MCF 10A (cell line): ENCODE measurements around the gene MAD1L1. TPM values are rescaled to one million over a fixed set of nuclear protein-coding genes. Genes with fewer than 3 reads are reported as not detected.

ENCODE experiments used
- BruUV-seq: library from RNA; stranded (reverse); fragments of 400-500 nt; replicated peaks from 2 replicates; lab custom pipeline; 2021; lab: Mats Ljungman, UMichigan
- CTCF ChIA-PET: fragments of 300-600 bp; sonication (Branson Sonifier 250); formaldehyde crosslinking; extraction: SDS; loops from one replicate; lab custom pipeline; 2021; ENCODE audit warnings: antibody characterized with exemption, inconsistent platforms; lab: Yijun Ruan, JAX
- POLR2A ChIA-PET: fragments of 300-600, 350-650 bp; sonication (Branson Sonifier 250); formaldehyde crosslinking; extraction: SDS; loops from one replicate; lab custom pipeline; 2020; ENCODE audit warnings: antibody characterized with exemption, inconsistent platforms; lab: Yijun Ruan, JAX
- DNase-seq: peaks from one replicate; pipeline ENCODE4 v3.0.0-alpha.2; 2018; ENCODE audit not compliant: unreplicated experiment
- H3K27ac Mint-ChIP-seq: one replicate; pipeline ENCODE4 v1.8.0; 2022; ENCODE audit warnings: mild to moderate bottlenecking, low read depth, mixed read lengths; ENCODE audit not compliant: unreplicated experiment
- H3K27me3 Mint-ChIP-seq: one replicate; pipeline ENCODE4 v1.8.0; 2022; ENCODE audit warnings: mixed read lengths; ENCODE audit not compliant: insufficient read depth, unreplicated experiment
- H3K36me3 Mint-ChIP-seq: one replicate; pipeline ENCODE4 v1.8.0; 2022; ENCODE audit warnings: mild to moderate bottlenecking, moderate library complexity, mixed read lengths; ENCODE audit not compliant: insufficient read depth, unreplicated experiment
- H3K4me1 Mint-ChIP-seq: one replicate; pipeline ENCODE4 v1.8.0; 2022; ENCODE audit warnings: mixed read lengths; ENCODE audit not compliant: insufficient read depth, unreplicated experiment
- H3K4me3 Mint-ChIP-seq: one replicate; pipeline ENCODE4 v1.8.0; 2022; ENCODE audit warnings: mild to moderate bottlenecking, moderate library complexity, mixed read lengths; ENCODE audit not compliant: unreplicated experiment
- H3K9me3 Mint-ChIP-seq: one replicate; pipeline ENCODE4 v1.8.0; 2022; ENCODE audit warnings: mixed read lengths; ENCODE audit not compliant: unreplicated experiment
- intact Hi-C: fragments of 100-400 bp; cut with micrococcal nuclease; formaldehyde crosslinking; loops from 2 replicates; pipeline ENCODE4 v1.14.1; 2022
- total RNA-seq: library from RNA; stranded (reverse); gene quantifications from 2 replicates; pipeline ENCODE4 v1.2.3, GENCODE V29; 2022
- TF ChIP-seq, protein P1 (sequence below): fragments of 200-600 bp; IDR thresholded peaks from one replicate; pipeline ENCODE4 v1.8.0; 2022; ENCODE audit warnings: antibody characterized with exemption, mild to moderate bottlenecking; ENCODE audit not compliant: unreplicated experiment

The MAD1L1 gene
- total RNA-seq, 1 experiment from 2014 or later = 25.2 TPM

DNA sequence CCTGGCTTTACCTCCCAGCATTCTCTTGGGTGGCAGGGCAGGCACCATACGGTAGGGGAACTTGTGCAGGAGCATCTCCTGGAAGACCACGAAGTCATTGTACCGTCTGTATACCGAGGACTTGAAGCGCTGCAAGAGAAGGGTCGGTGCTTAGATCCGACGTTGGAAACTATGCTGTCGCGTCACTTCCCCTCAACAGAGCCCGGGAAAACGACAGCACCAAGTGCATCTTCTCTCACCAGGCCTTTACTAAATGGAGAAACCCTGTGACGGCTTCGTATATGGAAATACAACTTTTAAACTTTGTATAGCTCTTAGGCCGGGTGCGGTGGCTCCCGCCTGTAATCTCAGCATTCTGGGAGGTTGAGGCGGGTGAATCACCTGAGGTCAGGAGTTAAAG, 42.4 kb upstream of the MAD1L1 start:
- BruUV-seq = no TSS peak
- Mint-ChIP-seq H3K36me3 (peaks cover 20% of the 10 kb centered on the region), H3K4me1 (no peaks in the 10 kb centered on the region), H3K27me3 (no peaks in the 10 kb centered on the region), H3K4me3 (no peak overlapping the region), H3K9me3 (no peaks in the 10 kb centered on the region), H3K27ac (no peak overlapping the region)
- DNase-seq = no peak
- intact Hi-C loops = no loop called here
- TF ChIP-seq, protein P1, sequence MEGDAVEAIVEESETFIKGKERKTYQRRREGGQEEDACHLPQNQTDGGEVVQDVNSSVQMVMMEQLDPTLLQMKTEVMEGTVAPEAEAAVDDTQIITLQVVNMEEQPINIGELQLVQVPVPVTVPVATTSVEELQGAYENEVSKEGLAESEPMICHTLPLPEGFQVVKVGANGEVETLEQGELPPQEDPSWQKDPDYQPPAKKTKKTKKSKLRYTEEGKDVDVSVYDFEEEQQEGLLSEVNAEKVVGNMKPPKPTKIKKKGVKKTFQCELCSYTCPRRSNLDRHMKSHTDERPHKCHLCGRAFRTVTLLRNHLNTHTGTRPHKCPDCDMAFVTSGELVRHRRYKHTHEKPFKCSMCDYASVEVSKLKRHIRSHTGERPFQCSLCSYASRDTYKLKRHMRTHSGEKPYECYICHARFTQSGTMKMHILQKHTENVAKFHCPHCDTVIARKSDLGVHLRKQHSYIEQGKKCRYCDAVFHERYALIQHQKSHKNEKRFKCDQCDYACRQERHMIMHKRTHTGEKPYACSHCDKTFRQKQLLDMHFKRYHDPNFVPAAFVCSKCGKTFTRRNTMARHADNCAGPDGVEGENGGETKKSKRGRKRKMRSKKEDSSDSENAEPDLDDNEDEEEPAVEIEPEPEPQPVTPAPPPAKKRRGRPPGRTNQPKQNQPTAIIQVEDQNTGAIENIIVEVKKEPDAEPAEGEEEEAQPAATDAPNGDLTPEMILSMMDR = no peak
- ChIA-PET POLR2A (no interaction called here), CTCF (no interaction called here)

DNA sequence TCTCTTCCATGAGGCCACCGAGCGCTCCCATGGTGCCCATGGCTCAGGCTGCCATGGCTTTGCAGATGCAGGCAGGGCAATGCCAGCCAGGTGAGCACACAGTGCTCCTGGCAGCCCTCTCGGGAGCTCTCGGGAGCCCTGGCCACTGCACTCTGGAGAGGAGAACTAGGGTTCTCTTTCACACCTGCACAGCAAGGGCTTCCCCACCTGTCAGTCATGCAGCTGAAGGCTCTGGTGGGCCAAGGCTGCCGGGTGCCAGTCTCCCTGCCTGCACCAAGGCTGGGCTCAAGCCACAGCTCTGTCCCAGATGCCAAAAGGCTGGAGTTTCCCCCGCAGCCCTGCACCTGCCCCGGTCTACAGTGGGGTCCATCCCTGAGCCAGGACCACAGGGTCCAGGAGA, 41.9 kb upstream of the MAD1L1 start:
- H3K27me3 Mint-ChIP-seq = no peaks in the 10 kb centered on the region
- H3K27ac Mint-ChIP-seq = no peak overlapping the region
- H3K4me3 Mint-ChIP-seq = no peak overlapping the region
- ChIA-PET CTCF (interaction anchor here (0.6 kb wide), 1 partner anchor 27 kb away, joined by 3 read pairs; no protein-coding TSS in a partner anchor), POLR2A (interaction anchor here (1.0 kb wide), 1 partner anchor 9 kb away, joined by 3 read pairs; no protein-coding TSS in a partner anchor)
- intact Hi-C loops = no loop called here
- H3K9me3 Mint-ChIP-seq = no peaks in the 10 kb centered on the region
- BruUV-seq = no TSS peak
- H3K36me3 Mint-ChIP-seq = peaks cover 21% of the 10 kb centered on the region
- TF ChIP-seq, protein P1 = no peak
- DNase-seq = no peak
- no peaks in the 10 kb centered on the region for H3K4me1 Mint-ChIP-seq

DNA sequence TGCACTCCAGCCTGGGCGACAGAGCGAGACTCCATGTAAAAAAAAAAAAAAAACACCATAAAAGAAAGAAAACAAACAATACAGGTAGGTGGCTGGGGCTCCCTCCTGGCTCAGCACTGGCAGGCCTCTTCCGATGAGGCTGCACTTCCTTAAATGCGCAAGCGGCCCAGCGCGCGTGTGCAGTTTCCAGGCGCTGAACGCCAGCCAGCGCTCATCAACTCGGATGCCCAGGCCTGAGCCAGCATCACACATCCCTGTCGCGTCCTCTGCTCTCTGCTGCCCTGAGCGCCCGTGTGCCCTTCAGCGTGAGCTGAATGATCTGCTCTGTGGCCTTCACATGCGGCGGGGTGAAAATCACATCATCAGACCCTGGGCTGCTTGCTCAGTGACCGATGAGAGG, 41.1 kb upstream of the MAD1L1 start:
- no TSS peak for BruUV-seq
- Mint-ChIP-seq H3K4me3 (no peak overlapping the region), H3K9me3 (no peaks in the 10 kb centered on the region), H3K27me3 (no peaks in the 10 kb centered on the region), H3K36me3 (peaks cover 27% of the 10 kb centered on the region), H3K27ac (no peak overlapping the region), H3K4me1 (no peaks in the 10 kb centered on the region)
- TF ChIP-seq, protein P1 = no peak
- CTCF ChIA-PET = interaction anchor here (0.6 kb wide), 1 partner anchor 26 kb away, joined by 3 read pairs; no protein-coding TSS in a partner anchor
- POLR2A ChIA-PET = interaction anchor here (1.0 kb wide), 1 partner anchor 8 kb away, joined by 3 read pairs; no protein-coding TSS in a partner anchor
- intact Hi-C loops = no loop called here
- no peak for DNase-seq

DNA sequence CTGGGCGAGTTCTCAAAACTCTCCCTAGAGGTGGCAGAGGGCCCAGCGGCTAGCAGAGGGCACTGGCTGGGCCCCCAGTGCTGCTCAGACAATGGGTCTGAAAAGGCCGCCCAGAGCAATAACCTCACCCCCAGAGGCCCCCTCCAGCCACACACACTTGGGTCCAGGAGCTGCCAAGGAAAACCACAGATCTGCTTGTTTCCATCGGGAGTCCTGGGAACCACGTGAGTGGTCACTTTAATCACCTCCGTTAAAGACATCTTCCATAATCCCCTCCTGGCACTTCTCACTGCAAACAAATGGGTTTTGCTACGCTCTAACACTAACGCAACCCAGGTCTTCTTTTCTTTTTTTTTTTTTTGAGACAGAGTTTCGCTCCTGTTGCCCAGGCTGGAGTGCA, 39.3 kb upstream of the MAD1L1 start:
- Mint-ChIP-seq H3K4me3 (no peak overlapping the region), H3K27me3 (no peaks in the 10 kb centered on the region), H3K27ac (no peak overlapping the region), H3K4me1 (no peaks in the 10 kb centered on the region), H3K9me3 (no peaks in the 10 kb centered on the region), H3K36me3 (peaks cover 17% of the 10 kb centered on the region)
- CTCF ChIA-PET = no interaction called here
- TF ChIP-seq, protein P1 = no peak
- intact Hi-C loops = no loop called here
- BruUV-seq = no TSS peak
- no peak for DNase-seq
- POLR2A ChIA-PET = no interaction called here
